Middle frontal gyrus (tissue), 1 donor: ENCODE results near the gene KRTAP4-9.
"Not testable (repeated sequence)": the region's sequence is repeated elsewhere in the genome, so short reads cannot be mapped to it uniquely, and the experiment has no call there.

Source experiments
- DNase-seq: peaks from one replicate; pipeline ENCODE4 v3.0.0-alpha.2; 2015; ENCODE audit warnings: low spot score; ENCODE audit errors: extremely low spot score

KRTAP4-9 gene

DNA sequence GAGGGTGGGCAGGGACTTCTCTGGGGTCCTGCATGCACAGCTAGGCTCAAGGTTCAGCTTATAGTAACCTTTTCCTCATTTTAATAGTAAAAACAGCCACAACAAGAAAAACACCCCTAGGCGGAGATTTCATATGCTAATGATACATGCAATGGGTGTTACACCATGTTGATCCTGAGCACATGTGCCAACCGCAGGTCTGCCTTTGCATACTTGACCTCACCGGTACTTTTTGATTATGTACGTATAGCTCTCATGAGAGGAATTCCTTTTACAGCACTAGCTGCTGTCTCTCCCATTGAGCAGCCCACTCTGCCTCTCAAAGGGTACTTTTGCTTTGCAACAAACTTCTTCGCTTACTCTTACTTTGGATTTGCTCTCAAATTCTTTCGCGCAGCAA lies 9.1 kb upstream of the KRTAP4-9 start:
- no peak for DNase-seq

DNA sequence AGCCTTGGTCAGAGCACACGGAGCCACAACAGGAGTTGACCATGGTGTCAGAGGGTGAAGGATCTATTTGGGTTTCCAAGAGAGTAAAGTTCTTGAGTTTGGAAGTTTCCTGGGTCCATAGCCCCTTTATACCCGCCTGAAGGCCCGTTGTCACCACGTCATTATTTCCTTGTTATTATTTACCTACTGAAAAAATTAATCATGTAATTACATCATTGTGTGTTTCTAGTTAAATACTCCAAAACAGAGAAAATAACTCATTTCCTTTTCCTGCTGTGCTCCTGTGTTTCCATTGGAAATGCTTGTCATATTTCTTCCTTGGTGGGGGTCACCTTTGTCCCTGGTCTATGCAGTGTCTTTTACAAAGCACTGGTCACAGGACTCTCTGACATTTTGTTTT lies 7.1 kb upstream of the KRTAP4-9 start, which contains the start of gene KRTAP4-8:
KRTAP4-8 (minus strand) TSS at position 101 of the 400 bp plus-strand sequence; CDS start at position 43, 58 bp downstream.
- DNase-seq, result no peak

DNA sequence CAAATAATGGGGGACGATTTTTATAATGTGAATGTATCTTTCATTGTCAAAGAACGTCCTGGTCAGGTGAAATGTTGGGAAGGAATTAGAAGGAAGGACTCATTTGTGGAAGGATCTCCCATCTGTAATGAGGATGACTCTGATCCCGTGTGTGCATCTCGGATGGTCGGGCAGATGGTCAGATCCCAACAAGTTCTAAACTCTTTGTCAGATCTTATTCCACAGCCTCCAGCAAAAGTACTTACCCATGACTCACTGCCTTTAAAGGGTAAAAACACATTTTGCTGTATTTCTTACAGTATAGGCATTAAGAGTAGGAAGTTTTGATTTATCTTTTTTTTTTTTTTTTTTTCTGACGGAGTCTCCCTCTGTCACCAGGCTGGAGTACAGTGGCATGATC lies 6.7 kb upstream of the KRTAP4-9 start:
- no peak for DNase-seq

DNA sequence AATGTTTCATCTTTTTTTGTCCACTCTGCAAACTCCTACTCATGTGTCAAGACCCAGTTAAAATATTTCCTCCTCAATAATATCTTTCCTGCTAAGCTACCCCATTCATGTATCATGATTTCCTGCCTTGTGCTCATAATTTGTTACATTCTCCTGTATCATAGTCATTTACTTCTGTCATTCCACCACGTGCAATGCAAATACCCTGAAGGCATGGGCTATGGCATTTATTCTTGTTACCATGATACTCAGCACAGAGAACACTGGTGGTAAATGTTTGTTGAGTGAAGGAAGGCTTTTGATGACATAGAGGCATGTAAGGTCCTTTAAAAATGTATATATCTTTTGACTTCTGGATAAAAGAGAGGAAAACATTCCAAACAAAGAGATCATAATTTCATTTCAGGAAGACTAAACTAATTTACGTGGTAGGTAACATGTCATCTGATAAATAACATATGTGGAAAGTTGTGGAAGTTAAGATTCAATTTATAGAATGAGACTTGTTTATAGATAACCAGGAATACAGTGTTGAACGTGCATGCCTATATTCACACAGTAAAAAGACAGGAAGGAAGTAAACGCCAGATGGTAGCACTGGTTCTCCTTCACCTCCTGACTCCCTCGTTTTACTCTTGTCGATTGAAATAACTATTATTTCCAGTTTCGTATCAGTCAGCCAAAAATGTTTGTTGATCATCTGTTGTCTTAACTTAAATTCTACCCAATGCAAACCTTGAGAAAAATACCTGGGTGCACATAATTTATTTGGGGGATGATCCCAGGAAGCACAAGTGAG lies 5.3 kb upstream of the KRTAP4-9 start:
- DNase-seq, result not testable (repeated sequence)

DNA sequence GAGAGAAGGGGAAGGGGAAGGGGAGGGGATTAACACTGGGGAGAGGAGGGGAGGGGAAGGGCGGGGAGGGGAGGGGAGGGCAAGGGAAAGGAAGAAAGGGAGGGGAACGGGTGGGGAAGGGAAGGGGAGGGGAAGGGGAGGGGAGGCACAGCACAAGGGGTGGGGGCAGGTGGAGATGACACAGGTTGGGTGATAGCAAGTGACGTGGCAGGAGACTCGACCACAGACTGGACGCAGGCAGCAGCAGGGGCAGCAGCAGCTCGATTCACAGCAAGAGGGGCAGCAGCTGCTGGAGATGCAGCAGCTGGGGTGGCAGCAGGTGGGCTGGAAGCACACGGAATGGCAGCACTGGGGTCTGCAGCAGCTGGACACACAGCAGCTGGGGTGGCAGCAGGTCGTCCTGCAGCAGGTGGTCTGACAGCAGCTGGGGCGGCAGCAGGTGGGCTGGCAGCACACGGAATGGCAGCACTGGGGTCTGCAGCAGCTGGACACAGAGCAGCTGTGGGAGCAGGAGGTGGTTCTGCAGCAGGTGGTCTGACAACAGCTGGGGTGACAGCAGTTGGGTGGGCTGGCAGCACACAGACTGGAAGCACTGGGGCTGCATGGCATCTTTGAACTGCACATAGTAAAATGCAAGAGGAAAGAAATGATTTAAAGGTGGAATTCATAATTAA lies 3.5 kb upstream of the KRTAP4-9 start, which contains the start of gene KRTAP4-16:
KRTAP4-16 (minus strand) TSS at position 624 of the 674 bp plus-strand sequence; CDS start at position 624, 0 bp downstream.
- no peak for DNase-seq

DNA sequence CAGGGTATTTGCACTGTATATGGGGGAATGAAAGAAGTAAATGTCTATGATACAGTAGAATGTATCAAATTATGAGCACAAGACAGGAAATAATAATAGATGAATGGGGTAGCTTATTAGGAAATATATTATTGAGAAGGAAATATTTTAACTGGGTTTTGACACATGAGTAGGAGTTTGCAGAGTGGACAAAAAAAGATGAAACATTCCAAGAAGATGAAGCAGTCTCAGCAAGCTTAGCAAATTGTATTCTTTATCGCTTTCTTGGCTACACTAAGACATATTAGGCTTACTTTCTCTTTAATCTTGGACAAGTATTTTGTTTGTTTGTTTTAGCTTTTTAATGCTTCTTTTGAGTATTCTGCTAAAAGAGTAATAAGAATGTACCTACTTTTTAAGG lies 1.3 kb upstream of the KRTAP4-9 start:
- DNase-seq, result no peak

DNA sequence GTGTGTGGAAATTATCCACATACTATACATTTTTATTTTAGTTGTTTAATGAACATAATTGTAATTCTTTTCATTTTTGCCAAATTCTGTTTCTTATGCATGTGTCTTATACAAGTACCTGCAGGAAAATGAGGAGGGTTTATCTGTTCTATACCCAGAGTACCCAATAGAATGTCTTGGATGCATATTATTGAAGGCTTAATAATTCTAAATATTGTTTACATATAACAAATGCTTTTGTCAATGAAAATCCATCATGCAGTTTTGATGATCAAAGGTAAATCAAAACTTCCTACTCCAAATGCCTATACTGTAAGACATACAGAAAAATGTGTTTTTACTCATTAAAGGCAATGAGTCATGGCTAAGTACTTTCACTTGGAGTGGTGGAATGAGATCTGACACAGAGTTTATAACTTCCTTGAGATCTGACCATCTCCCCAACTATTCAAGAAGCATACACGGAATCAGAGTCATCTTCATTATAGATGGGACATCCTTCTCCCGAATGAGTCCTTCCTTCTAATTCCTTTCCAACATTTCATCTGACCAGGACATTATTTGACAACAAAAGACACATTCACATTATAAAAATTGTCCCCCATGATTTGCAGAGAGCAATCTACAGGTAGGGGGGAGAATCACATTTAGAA lies 677 bp upstream of the KRTAP4-9 start:
- not testable (repeated sequence) for DNase-seq

DNA sequence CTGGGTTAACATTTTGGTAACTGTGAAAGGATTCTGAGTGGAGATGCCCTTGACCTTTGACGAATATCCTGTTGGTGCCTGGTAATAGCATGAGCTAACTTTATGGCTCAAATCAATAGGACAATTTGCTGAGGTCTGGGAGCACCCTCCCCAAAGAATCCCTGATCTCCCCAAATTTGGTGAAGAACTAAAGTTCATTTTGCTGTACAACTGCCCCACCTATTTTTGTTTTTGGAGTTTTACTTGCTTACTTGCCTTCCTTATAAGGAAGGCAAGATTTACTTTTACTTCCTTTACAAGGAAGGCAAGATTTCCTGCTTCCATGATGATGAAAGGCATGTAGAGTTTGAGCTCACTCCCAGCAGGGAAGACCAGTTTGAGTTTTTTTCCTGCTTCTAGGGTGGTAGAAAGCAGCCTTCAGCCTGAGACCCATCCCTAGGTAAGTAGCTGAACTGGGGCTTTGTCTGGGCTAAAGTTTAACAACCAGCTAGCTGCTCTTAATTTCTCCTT lies 2.8 kb downstream of the KRTAP4-9 start:
- no peak for DNase-seq

DNA sequence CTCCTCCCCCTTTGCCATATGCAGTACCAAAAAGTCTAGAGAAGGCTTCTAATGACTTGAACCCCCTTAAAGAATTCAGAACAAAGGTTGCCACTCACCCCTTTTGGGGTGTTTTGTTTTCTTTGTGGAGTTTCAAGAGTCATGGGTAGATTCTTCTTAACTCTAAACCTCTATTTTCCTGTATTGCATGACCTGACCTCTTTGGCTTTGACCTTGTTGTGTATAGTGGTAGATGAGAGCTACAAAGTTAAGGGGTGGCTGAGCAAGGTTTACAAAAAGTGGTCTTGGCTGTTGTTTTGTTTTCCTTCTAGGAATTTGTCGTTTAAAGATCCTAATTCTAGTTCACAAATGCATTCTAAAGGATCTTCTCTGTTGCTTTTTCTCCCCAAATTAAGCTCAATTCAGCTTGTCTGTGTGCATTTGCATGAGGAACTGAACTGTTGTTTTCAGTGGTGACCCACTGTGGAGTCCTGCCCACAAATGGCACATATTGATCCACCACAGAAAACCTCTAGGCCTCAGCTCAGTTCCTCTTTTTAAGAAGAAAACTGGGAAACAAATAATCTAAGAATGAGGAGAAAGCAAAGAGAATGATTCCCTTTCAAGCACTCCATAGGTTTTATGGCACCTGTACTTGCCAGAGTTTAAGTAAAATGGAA lies 3.7 kb downstream of the KRTAP4-9 start:
- DNase-seq, result not testable (repeated sequence)

DNA sequence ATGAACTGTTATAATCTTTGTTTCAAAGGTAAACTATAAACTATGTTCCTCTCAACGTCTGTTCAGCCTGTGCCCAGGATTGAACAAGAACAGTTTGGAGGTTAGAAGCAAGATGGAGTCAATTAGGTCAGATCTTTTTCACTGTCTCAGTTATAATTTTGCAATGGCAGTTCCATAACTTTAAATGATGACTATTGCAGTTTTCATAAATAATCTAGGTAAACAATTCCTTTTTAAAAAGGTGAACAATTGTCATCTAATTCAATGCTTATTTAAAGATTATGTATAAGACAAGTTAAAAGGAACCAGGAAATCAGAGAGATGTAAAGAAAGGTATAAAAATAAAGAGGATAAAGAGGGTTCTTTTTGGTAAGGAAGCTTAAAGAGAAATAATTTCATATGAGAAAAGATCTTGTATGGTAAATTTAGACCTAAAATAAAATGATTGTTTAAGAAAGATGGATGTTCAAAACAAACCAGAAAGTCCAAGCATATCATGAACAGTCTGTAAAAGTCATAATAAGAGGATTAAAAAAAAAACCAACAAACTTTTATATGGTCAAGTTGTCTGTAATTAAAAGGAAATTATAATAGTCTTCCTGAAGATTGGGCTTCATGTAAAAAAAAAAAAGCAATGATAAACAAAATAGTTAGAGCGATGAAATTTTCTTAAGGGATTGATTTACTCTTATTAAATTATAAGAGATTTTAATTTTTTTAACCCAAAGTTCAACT lies 6.1 kb downstream of the KRTAP4-9 start:
- DNase-seq, result no peak

DNA sequence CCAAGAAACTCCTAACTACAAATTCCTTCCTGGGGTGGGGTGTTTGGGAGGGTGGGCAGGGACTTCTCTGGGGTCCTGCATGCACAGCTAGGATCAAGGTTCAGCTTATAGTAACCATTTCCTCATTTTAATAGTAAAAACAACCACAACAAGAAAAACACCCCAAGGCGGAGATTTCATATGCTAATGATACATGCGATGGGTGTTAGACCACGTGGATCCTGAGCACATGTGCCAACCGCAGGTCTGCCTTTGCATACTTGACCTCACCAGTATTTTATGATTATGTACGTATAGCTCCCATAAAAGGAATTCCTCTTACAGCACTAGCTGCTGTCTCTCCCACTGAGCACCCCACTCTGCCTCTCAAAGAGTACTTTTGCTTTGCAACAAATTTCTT lies 11.1 kb downstream of the KRTAP4-9 start:
- no peak for DNase-seq

DNA sequence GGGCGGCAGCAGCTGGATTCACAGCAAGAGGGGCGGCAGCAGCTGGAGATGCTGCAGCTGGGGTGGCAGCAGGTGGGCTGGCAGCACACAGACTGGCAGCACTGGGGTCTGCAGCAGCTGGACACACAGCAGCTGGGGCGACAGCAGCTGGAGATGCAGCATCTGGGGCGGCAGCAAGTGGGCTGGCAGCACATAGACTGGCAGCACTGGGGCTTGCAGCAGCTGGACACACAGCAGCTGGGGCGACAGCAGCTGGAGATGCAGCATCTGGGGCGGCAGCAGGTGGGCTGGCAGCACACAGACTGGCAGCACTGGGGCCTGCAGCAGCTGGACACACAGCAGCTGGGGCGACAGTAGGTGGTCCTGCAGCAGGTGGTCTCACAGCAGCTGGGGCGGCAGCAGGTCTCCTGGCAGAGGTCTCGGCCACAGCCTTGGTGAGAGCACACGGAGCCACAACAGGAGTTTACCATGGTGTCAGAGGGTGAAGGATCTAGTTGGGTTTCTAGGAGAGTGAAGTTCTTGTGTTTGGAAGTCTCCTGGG lies 12.7 kb downstream of the KRTAP4-9 start, which contains the start of gene KRTAP4-11:
KRTAP4-11 (minus strand) TSS at position 528 of the 541 bp plus-strand sequence; CDS start at position 470, 58 bp downstream.
- DNase-seq, result not testable (repeated sequence)

DNA sequence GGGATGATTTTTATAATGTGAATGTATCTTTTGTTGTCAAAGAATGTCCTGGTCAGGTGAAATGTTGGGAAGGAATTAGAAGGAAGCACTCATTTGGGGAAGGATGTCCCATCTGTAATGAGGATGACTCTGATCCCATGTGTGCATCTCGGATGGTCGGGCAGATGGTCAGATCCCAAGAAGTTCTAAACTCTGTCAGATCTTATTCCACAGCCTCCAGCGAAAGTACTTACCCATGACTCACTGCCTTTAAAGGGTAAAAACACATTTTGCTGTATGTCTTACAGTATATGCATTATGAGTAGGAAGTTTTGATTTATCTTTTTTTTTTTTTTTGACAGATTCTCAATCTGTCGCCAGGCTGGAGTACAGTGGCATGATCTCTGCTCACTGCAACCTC lies 13.5 kb downstream of the KRTAP4-9 start:
- no peak for DNase-seq

DNA sequence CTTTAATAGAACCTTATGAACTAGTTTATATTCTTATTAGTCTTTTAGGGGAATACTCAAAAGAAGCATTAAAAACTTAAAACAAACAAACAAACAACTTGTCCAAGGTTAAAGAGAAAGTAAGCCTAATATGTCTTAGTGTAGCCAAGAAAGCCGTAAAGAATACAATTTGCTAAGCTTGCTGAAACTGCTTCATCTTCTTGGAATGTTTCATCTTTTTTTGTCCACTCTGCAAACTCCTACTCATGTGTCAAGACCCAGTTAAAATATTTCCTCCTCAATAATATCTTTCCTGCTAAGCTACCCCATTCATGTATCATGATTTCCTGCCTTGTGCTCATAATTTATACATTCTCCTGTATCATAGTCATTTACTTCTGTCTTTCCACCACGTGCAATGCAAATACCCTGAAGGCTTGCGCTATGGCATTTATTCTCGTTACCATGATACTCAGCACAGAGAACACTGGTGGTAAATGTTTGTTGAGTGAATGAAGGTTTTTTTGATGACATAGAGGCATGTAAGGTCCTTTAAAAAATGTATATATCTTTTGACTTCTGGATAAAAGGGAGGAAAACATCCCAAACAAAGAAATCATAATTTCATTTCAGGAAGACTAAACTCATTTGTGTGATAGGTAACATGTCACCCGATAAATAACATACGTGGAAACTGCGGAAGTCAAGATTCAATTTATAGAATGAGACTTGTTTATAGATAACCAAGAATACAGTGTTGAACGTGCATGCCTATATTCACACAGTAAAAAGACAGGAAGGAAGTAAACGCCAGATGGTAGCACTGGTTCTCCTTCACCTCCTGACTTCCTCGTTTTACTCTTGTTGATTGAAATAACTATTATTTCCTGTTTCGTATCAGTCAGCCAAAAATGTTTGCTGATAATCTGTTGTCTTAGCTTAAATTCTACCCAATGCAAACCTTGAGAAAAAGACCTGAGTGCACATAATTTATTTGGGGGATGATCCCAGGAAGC lies 14.8 kb downstream of the KRTAP4-9 start:
- DNase-seq, result not testable (repeated sequence)

DNA sequence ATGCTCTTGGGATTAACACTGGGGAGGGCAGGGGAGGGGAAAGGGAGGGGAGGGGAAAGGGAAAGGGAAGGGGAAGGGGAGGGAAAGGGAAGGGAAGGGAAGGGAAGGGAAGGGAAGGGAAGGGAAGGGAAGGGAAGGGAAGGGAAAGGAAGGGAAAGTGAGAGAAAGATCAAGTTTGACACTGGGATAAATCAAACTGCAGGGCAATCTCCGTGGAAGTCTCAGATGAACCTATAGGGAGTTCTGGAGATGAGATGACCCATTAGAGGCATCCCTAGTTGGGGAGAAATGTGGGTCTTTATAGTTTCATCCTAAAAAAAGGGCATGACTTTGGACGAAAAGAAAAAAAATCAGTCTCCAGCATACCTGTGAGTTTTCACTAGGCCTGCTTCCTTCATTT lies 16.6 kb downstream of the KRTAP4-9 start:
- DNase-seq, result no peak

DNA sequence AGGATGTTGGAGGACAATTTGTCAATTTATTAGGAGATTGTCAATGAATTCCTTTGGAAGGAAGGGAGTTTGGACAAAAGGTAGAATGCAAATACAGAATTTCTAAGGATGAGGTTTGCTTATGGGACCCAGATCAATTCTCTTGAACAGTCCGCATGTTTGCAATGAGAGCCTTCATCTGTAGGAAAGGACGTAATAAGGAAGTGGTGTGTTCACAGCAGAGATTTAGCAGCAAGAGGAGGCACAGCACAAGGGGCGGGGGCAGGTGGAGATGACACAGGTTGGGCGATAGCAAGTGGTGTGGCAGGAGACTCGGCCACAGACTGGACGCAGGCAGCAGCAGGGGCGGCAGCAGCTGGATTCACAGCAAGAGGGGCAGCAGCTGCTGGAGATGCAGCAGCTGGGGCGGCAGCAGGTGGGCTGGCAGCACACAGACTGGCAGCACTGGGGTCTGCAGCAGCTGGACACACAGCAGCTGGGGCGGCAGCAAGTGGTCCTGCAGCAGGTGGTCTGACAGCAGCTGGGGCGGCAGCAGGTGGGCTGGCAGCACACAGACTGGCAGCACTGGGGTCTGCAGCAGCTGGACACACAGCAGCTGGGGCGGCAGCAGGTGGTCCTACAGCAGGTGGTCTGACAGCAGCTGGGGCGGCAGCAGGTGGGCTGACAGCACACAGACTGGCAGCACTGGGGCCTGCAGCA lies 18.3 kb downstream of the KRTAP4-9 start:
- not testable (repeated sequence) for DNase-seq

DNA sequence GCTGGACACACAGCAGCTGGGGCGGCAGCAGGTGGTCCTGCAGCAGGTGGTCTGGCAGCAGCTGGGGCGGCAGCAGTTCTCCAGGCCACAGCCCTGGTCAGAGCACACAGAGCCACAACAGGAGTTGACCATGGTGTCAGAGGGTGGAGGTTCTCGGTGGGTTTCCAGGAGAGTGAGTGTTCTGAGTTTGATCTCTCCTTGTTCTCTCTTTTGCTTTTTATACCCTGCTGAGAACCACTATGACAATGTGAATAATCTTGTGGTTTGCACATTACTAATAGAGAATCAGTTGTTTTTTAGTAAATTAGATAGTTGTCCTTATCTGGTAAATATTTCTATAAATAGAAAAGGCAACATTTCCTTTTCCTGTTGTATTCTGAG lies 18.8 kb downstream of the KRTAP4-9 start, which contains the start of gene KRTAP4-12:
KRTAP4-12 (minus strand) TSS at position 192 of the 381 bp plus-strand sequence; CDS start at position 132, 60 bp downstream.
- DNase-seq, result not testable (repeated sequence)

DNA sequence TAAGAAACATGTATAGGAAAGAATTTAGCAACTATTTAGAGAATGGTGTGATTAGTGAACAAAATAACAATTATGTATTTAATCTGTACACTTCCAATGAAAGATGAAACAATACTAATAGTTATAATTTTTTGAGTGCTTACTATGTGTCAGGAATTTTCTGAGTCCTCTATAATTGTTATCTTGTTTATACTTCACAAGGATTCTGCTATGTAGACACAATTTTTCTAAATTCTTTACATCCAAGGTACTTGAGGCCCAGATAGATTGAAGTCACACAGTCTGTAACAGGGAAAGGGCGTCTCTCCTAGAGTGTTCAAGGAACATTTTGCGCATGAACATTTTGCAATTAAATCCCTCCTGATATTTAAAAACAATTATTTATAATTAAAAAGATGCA lies 19.9 kb downstream of the KRTAP4-9 start:
- no peak for DNase-seq
